HepG2 (cell line): ENCODE data around the gene MAP3K19. TPM values are rescaled to one million over a fixed set of nuclear protein-coding genes. Genes with fewer than 3 reads are reported as not detected.
A peak's percentile ranks its signal among the peaks of the same experiment; 100 is the strongest.
"Not testable (repeated sequence)": the region's sequence is repeated elsewhere in the genome, so short reads cannot be mapped to it uniquely, and the experiment has no call there.

Experiments used
- ATAC-seq: fragments of 200-7000 bp; cut with Tn5 transposase; 3 replicates; pipeline ENCODE4 v1.9.1; 2020; ENCODE audit warnings: mild to moderate bottlenecking, moderate library complexity
- BruUV-seq: library from RNA; stranded (reverse); fragments of 400-500 nt; replicated peaks from 2 replicates; lab custom pipeline; 2021; lab: Mats Ljungman, UMichigan
- CTCF ChIA-PET: fragments of 300-600 bp; formaldehyde crosslinking; extraction: SDS; loops from one replicate; lab custom pipeline; 2021; ENCODE audit warnings: low total read pairs, inconsistent platforms, low intra/inter-chr PET ratio; lab: Yijun Ruan, JAX
- POLR2A ChIA-PET: fragments of 350-600 bp; sonication (Branson Sonifier 250); formaldehyde crosslinking; loops from one replicate; lab custom pipeline; 2020; ENCODE audit warnings: antibody characterized with exemption, inconsistent platforms; lab: Yijun Ruan, JAX
- DNase-seq: peaks from one replicate; pipeline ENCODE4 v3.0.0-alpha.2; 2015; ENCODE audit warnings: low spot score
- FAIRE-seq: peaks from 3 replicates; lab custom pipeline; 2011; peaks lifted over from hg19 to GRCh38; lab: Jason Lieb, UNC
- H2AFZ ChIP-seq: one replicate; pipeline ENCODE4 v1.6.1; 2011; ENCODE audit warnings: low read length, inconsistent platforms
- H3K27ac ChIP-seq: fragments of 300-600 bp; 3 replicates; pipeline ENCODE4 v1.8.0; 2011; ENCODE audit warnings: mixed run types, mild to moderate bottlenecking, mixed read lengths, low read length, inconsistent platforms; ENCODE audit not compliant: insufficient read depth; ENCODE audit errors: extremely low read length
- H3K27me3 ChIP-seq, 2 experiments: fragments of 200-600 bp in 1 of 2; 2 replicates in 1 of 2; 3 replicates in 1 of 2; pipeline versions ENCODE4 v1.6.0 to v1.8.0; 2011; ENCODE audit warnings: low read length in 2 of 2, mild to moderate bottlenecking in 2 of 2, moderate library complexity in 2 of 2, inconsistent platforms in 1 of 2; ENCODE audit not compliant: insufficient read depth in 2 of 2, control insufficient read depth in 1 of 2
- H3K36me3 ChIP-seq, 2 experiments: fragments of 200-600 bp in 1 of 2; replicated peaks in 1 of 2; 2 replicates in 1 of 2; 3 replicates in 1 of 2; pipeline versions ENCODE4 v1.5.1 to v1.8.0; 2011; ENCODE audit warnings: low read length in 2 of 2, inconsistent platforms in 1 of 2; ENCODE audit not compliant: insufficient read depth in 2 of 2, control insufficient read depth in 1 of 2
- H3K4me1 ChIP-seq: 2 replicates; pipeline ENCODE4 v1.5.1; 2012; ENCODE audit warnings: low read length, inconsistent platforms; ENCODE audit not compliant: insufficient read depth
- H3K4me2 ChIP-seq: 2 replicates; pipeline ENCODE4 v1.6.0; 2011; ENCODE audit warnings: low read depth, low read length, inconsistent platforms
- H3K4me3 ChIP-seq, 3 experiments: fragments of 200-600 bp in 1 of 3; sonication (generic), shearing (Covaris generic) in 1 of 3; replicated peaks in 1 of 3; 2 replicates each; pipeline ENCODE4 v1.5.1; 2011 to 2016; ENCODE audit warnings: low read length in 3 of 3, inconsistent platforms in 2 of 3, low read depth in 2 of 3, mild to moderate bottlenecking in 2 of 3, control low read depth in 1 of 3, mixed read lengths in 1 of 3; ENCODE audit not compliant: insufficient read depth in 1 of 3
- H3K79me2 ChIP-seq: one replicate; pipeline ENCODE4 v1.6.1; 2011; ENCODE audit warnings: low read length, inconsistent platforms; ENCODE audit not compliant: insufficient read depth
- H3K9ac ChIP-seq: 2 replicates; pipeline ENCODE4 v1.6.0; 2011; ENCODE audit warnings: mild to moderate bottlenecking, low read depth, low read length, inconsistent platforms; ENCODE audit not compliant: insufficient read depth
- H3K9me3 ChIP-seq: 2 replicates; pipeline ENCODE4 v1.5.1; 2012; ENCODE audit warnings: mild to moderate bottlenecking, low read length
- H4K20me1 ChIP-seq: 2 replicates; pipeline ENCODE4 v1.6.0; 2011; ENCODE audit warnings: inconsistent platforms, mild to moderate bottlenecking, low read length, moderate library complexity; ENCODE audit not compliant: insufficient read depth
- NFE2L2 ChIP-seq: fragments of 150-350 bp; IDR thresholded peaks from 2 replicates; pipeline ENCODE4 v1.6.1; 2014; ENCODE audit warnings: low read length
- SIN3A ChIP-seq: IDR thresholded peaks from 2 replicates; pipeline ENCODE4 v1.6.1; 2011; ENCODE audit warnings: low read depth, mild to moderate bottlenecking, control low read depth, low read length, borderline replicate concordance
- WGBS: methylation state at CpG from one replicate; pipeline ENCODE4 v1.1.6; 2017; ENCODE audit warnings: low lambda C conversion rate; 5-methylcytosine and 5-hydroxymethylcytosine counted together
- in situ Hi-C: cut with HindIII; loops from 2 replicates; pipeline ENCODE4 v1.10.0; 2017; ENCODE audit warnings: low pct_unique_long_range_greater_than_20kb; ENCODE audit not compliant: extremely low pct_ligation_motif_present
- intact Hi-C: fragments of 100-400 bp; cut with micrococcal nuclease; formaldehyde crosslinking; loops from one replicate; pipeline ENCODE4 v1.10.0; 2022; ENCODE audit not compliant: unreplicated experiment
- polyA plus RNA-seq, 8 experiments: library from polyadenylated mRNA; depleted of rRNA in 3 of 8; stranded (reverse) in 7 of 8; unstranded in 1 of 8; fragments of >200 nt; fragmentation: Illumina TruSeq in 4 of 8; extraction: Trizol in 4 of 8; gene quantifications; 2 replicates each; pipeline versions ENCODE4 v1.2.1 to v1.2.3, GENCODE V29; 2011 to 2016; ENCODE audit warnings: low read depth in 4 of 8, missing spikeins in 1 of 8, mixed read lengths in 1 of 8; ENCODE audit not compliant: insufficient read depth in 1 of 8
- total RNA-seq, 5 experiments: library from RNA; depleted of rRNA; stranded (reverse); fragments of >200 nt; fragmentation: Illumina TruSeq; extraction: Trizol; gene quantifications; 2 replicates each; pipeline ENCODE4 v1.2.3, GENCODE V29; 2016; ENCODE audit warnings: low read depth in 1 of 5
- TF ChIP-seq, protein P1 (sequence below): sonication (generic); formaldehyde crosslinking; conservative IDR thresholded peaks from 2 replicates; pipeline ENCODE4 v1.8.1; 2023; ENCODE audit warnings: missing genetic modification reagents

Gene MAP3K19
- total and polyA plus RNA-seq, 2 of the 13 experiments (the other 11 are each of a cell fraction or from before 2014, with no cell fraction given), result not detected

DNA sequence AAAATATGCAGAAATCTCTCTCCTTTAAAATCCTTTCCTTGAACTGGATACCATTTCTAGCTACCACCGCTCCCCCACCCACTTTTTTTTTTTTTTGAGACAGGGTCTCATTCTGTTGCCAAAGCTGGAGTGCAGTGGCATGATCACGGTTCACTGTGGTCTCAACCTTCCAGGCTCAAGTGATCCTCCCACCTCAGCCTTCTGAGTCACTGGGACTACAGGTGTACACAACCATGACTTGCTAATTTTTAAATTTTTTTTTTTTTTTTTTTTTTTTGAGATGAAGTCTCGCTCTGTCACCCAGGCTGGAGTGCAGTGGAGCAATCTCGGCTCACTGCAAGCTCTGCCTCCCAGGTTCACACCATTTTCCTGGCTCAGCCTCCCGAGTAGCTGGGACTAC lies 70.1 kb downstream of the MAP3K19 start:
- peak; percentile 63; the same call in 1 of the 2 replicates for TF ChIP-seq NFE2L2
- CTCF ChIA-PET, H3K79me2 ChIP-seq, intact Hi-C loops, H3K4me3 ChIP-seq, ATAC-seq, H3K4me2 ChIP-seq, DNase-seq, in situ Hi-C loops, H3K27ac ChIP-seq, H3K27me3 ChIP-seq, H3K9me3 ChIP-seq, FAIRE-seq, H2AFZ ChIP-seq, H3K36me3 ChIP-seq, H3K9ac ChIP-seq, POLR2A ChIA-PET, H3K4me1 ChIP-seq, H4K20me1 ChIP-seq, BruUV-seq: not testable (repeated sequence)
- 45% methylated on average over 5 of the region's 5 CpGs for WGBS

DNA sequence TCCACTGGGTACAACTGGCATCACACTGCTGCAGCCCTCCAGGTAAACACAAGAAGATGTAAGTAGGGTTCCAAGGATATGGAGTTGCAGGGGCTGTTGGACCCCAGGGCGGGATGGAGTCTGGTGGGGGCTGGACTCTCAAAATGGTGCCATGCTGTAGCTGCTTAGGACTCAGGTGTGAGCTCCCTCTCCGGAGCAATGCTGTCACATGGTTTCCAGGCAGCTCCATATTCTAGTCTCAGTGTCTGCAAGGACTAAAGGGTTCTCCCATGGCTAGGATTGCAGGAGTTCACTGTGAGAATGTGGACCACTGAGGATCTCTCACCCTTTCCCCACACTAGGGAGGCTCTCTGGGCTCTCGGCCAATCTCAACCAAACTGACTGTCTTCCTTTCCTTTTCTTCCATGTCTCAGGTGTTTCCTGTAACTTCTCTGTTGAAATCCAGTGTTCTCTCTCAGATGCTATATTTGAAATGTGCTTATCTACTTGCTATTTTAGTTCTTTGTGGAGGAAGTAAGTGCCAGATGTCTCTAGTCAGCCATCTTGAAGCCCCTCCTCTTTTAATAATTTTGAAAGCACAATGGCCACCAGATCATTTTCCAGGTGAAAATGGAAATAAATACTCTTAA lies 71.1 kb downstream of the MAP3K19 start:
- TF ChIP-seq SIN3A, result no peak
- TF ChIP-seq, protein P1, sequence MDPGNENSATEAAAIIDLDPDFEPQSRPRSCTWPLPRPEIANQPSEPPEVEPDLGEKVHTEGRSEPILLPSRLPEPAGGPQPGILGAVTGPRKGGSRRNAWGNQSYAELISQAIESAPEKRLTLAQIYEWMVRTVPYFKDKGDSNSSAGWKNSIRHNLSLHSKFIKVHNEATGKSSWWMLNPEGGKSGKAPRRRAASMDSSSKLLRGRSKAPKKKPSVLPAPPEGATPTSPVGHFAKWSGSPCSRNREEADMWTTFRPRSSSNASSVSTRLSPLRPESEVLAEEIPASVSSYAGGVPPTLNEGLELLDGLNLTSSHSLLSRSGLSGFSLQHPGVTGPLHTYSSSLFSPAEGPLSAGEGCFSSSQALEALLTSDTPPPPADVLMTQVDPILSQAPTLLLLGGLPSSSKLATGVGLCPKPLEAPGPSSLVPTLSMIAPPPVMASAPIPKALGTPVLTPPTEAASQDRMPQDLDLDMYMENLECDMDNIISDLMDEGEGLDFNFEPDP, result 0 out of 2 replicates have a peak, but pooled peaks have one; percentile 30
- Histone ChIP-seq H2AFZ (no peak overlapping the region), H3K27me3 (peaks cover 0 to 4% of the 10 kb centered on the region in 2 experiments; a peak in 3 of 5 replicates), H4K20me1 (no peaks in the 10 kb centered on the region), H3K9me3 (peaks cover 10% of the 10 kb centered on the region; the same call in 1 of the 2 replicates), H3K9ac (no peak overlapping the region), H3K4me1 (no peaks in the 10 kb centered on the region), H3K36me3 (no peaks in the 10 kb centered on the region), H3K4me2 (peak overlapping the region; percentile 15), H3K79me2 (no peaks in the 10 kb centered on the region), H3K27ac (no peak overlapping the region), H3K4me3 (no peak overlapping the region)
- no TSS peak for BruUV-seq
- CTCF ChIA-PET, result no interaction called here
- FAIRE-seq, result no peak
- peak; percentile 59 for ATAC-seq
- POLR2A ChIA-PET, result no interaction called here
- no peak for DNase-seq
- intact Hi-C loops (no loop called here), in situ Hi-C loops (no loop called here)
- WGBS, result 11% methylated on average over 3 of the region's 3 CpGs
